K562 (cell line): ENCODE results near the gene PTPN11. TPM values are rescaled to one million over a fixed set of nuclear protein-coding genes. Genes with fewer than 3 reads are reported as not detected.
A peak's percentile ranks its signal among the peaks of the same experiment; 100 is the strongest.

Experiments used
- CBX3 ChIP-seq, 2 experiments: IDR thresholded peaks; 1 replicate in 1 of 2; 2 replicates in 1 of 2; pipeline ENCODE4 v1.6.1; 2012; ENCODE audit warnings: inconsistent platforms in 2 of 2, low read length in 2 of 2, borderline replicate concordance in 1 of 2, control low read depth in 1 of 2
- DDX20 ChIP-seq: fragments of 450-650 bp; IDR thresholded peaks from 2 replicates; pipeline ENCODE4 v1.6.1; 2016; ENCODE audit warnings: missing genetic modification characterization, low read depth, mild to moderate bottlenecking, missing compliant biosample characterization, moderate library complexity
- DPF2 ChIP-seq: fragments of 450-650 bp; IDR thresholded peaks from 2 replicates; pipeline ENCODE4 v1.6.1; 2016
- ETS1 ChIP-seq: conservative IDR thresholded peaks from 2 replicates; pipeline ENCODE4 v1.6.1; 2011; ENCODE audit warnings: low read depth, mild to moderate bottlenecking, low read length; ENCODE audit not compliant: control insufficient read depth
- FOXJ3 ChIP-seq: sonication (generic); formaldehyde crosslinking; IDR thresholded peaks from 2 replicates; pipeline ENCODE4 v1.4.0; 2020; ENCODE audit warnings: mild to moderate bottlenecking, missing genetic modification reagents
- ID3 ChIP-seq, 2 experiments: fragments of 250-450 bp in 1 of 2; fragments of 450-650 bp in 1 of 2; sonication (Bioruptor Pico) in 1 of 2; IDR thresholded peaks; 2 replicates each; pipeline versions ENCODE4 v1.6.1 to v1.8.0; 2016 to 2021; ENCODE audit warnings: mild to moderate bottlenecking in 2 of 2, moderate library complexity in 2 of 2, missing compliant biosample characterization in 1 of 2, missing genetic modification characterization in 1 of 2
- KLF13 ChIP-seq: fragments of 450-650 bp; IDR thresholded peaks from 2 replicates; pipeline ENCODE4 v1.6.1; 2016; ENCODE audit warnings: missing genetic modification characterization, low read depth, mild to moderate bottlenecking, missing compliant biosample characterization, moderate library complexity, borderline replicate concordance
- RBM34 ChIP-seq: fragments of 200-400 bp; formaldehyde crosslinking; IDR thresholded peaks from 2 replicates; pipeline ENCODE4 v1.6.1; 2018; ENCODE audit warnings: low read length, borderline replicate concordance; ENCODE audit not compliant: insufficient read depth
- SREBF2 ChIP-seq: sonication (generic); formaldehyde crosslinking; IDR thresholded peaks from 2 replicates; pipeline ENCODE4 v1.4.0; 2020; ENCODE audit warnings: mild to moderate bottlenecking, missing genetic modification reagents
- TGIF2 ChIP-seq: sonication (generic); formaldehyde crosslinking; IDR thresholded peaks from 2 replicates; pipeline ENCODE4 v1.8.1; 2022; ENCODE audit warnings: mild to moderate bottlenecking, missing genetic modification reagents, moderate library complexity
- THRA ChIP-seq: fragments of 450-650 bp; IDR thresholded peaks from 2 replicates; pipeline ENCODE4 v1.6.1; 2017; ENCODE audit warnings: mild to moderate bottlenecking, moderate library complexity
- THRB ChIP-seq: fragments of 450-650 bp; formaldehyde crosslinking; conservative IDR thresholded peaks from 2 replicates; pipeline ENCODE4 v1.4.0; 2022; ENCODE audit warnings: mild to moderate bottlenecking, missing genetic modification characterization
- WHSC1 ChIP-seq: IDR thresholded peaks from one replicate; pipeline ENCODE4 v1.6.1; 2012; ENCODE audit warnings: low read length, control low read depth, inconsistent platforms
- ZBTB49 ChIP-seq: sonication (generic); formaldehyde crosslinking; IDR thresholded peaks from 2 replicates; pipeline ENCODE4 v1.8.0; 2022; ENCODE audit warnings: missing genetic modification reagents, mild to moderate bottlenecking, borderline replicate concordance
- ZFP91 ChIP-seq: sonication (generic); formaldehyde crosslinking; IDR thresholded peaks from 2 replicates; pipeline ENCODE4 v1.8.0; 2022; ENCODE audit warnings: mild to moderate bottlenecking, missing genetic modification reagents
- ZNF184 ChIP-seq: sonication (generic); formaldehyde crosslinking; IDR thresholded peaks from 2 replicates; pipeline ENCODE4 v1.5.0; 2020; ENCODE audit warnings: missing genetic modification reagents
- ZNF24 ChIP-seq: fragments of 450-650 bp; IDR thresholded peaks from 2 replicates; pipeline ENCODE4 v1.6.1; 2016
- ZNF324 ChIP-seq: fragments of 250-450 bp; sonication (Bioruptor Pico); IDR thresholded peaks from 2 replicates; pipeline ENCODE4 v1.4.0; 2020; ENCODE audit warnings: mild to moderate bottlenecking
- ZNF780A ChIP-seq: fragments of 250-450 bp; sonication (Bioruptor Pico); IDR thresholded peaks from 2 replicates; pipeline ENCODE4 v1.5.0; 2021; ENCODE audit warnings: mild to moderate bottlenecking
- polyA plus RNA-seq, 8 experiments: library from polyadenylated mRNA; depleted of rRNA in 4 of 8; stranded (reverse) in 5 of 8; unstranded in 3 of 8; fragments of >200 nt; fragmentation: Nextera tagmentation in 2 of 8; fragmentation: Illumina TruSeq in 1 of 8; extraction: Ambion mirVana in 2 of 8; extraction: Trizol in 1 of 8; gene quantifications; 2 replicates each; pipeline versions ENCODE4 v1.2.1 to v1.2.3, GENCODE V29; 2011 to 2014; ENCODE audit warnings: inconsistent platforms in 1 of 8, missing spikeins in 1 of 8
- total RNA-seq, 7 experiments: library from RNA; depleted of rRNA in 6 of 7; stranded (reverse); fragments of >200 nt in 6 of 7; fragmentation: Illumina TruSeq in 2 of 7; extraction: Trizol in 2 of 7; gene quantifications; 2 replicates each; pipeline versions ENCODE4 v1.2.1 to v1.2.3, GENCODE V29; 2011 to 2021; ENCODE audit warnings: low replicate concordance in 1 of 7

The PTPN11 gene
- total and polyA plus RNA-seq, 9 of the 15 experiments (the other 6 are each of a cell fraction or from before 2014, with no cell fraction given): 22.5 to 126 (median 79.7) TPM

GRCh38 chr12:112418608-112419296 is at the start of gene PTPN11 (continued):
- no peak for TF ChIP-seq ZFP91 (CRISPR knock-in tag)
- TF ChIP-seq ZNF184 (CRISPR knock-in tag): no peak
- TF ChIP-seq ZNF780A (CRISPR knock-in tag): no peak
- TF ChIP-seq KLF13 (tag): no peak
- TF ChIP-seq ETS1: peak; percentile 88
- TF ChIP-seq SREBF2: no peak
- TF ChIP-seq DDX20 (tag): no peak
- 0 out of 2 replicates have a peak, but pooled peaks have one; percentile 80 for TF ChIP-seq ZBTB49 (CRISPR knock-in tag)
- TF ChIP-seq THRB: no peak
- TF ChIP-seq ZNF24: 0 out of 2 replicates have a peak, but pooled peaks have one; percentile 24
- TF ChIP-seq FOXJ3 (CRISPR knock-in tag): no peak
- TF ChIP-seq DPF2: peak; percentile 43; the same call in 1 of the 2 replicates
- no peak for TF ChIP-seq RBM34
- 0 out of 3 replicates have a peak, but pooled peaks of 1 of the 2 experiments have one; percentile 16 for TF ChIP-seq CBX3 (IDR thresholded peaks at IDR 0.05; ENCODE audit: borderline replicate concordance in 1 of 2, low read length in 2 of 2)
- no peak for TF ChIP-seq ID3 (CRISPR knock-in tag; IDR thresholded peaks at IDR 0.05)
- TF ChIP-seq ID3 (tag; IDR thresholded peaks at IDR 0.05): no peak
- TF ChIP-seq WHSC1: no peak
- no peak for TF ChIP-seq ZNF324
- 0 out of 2 replicates have a peak, but pooled peaks have one; percentile 52 for TF ChIP-seq TGIF2 (CRISPR knock-in tag)
- no peak for TF ChIP-seq THRA
